ENCODE data around the gene EXOC5.
"Not testable (repeated sequence)": the region's sequence is repeated elsewhere in the genome, so short reads cannot be mapped to it uniquely, and the experiment has no call there.

Gene EXOC5

DNA sequence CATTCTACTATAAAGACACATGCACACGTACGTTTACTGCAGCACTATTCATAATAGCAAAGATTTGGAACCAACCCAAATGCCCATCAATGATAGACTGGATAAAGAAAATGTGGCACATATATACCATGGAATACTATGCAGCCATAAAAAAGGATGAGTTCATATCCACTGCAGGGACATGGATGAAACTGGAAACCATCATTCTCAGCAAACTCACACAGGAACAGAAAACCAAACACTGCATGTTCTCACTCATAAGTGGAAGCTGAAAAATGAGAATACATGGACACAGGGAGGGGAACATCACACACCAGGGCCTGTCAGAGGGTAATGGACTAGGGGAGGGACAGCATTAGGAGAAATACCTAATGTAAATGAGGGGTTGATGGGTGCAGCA is 10.5 kb downstream of the EXOC5 start:
- not testable (repeated sequence) for DNase-seq

DNA sequence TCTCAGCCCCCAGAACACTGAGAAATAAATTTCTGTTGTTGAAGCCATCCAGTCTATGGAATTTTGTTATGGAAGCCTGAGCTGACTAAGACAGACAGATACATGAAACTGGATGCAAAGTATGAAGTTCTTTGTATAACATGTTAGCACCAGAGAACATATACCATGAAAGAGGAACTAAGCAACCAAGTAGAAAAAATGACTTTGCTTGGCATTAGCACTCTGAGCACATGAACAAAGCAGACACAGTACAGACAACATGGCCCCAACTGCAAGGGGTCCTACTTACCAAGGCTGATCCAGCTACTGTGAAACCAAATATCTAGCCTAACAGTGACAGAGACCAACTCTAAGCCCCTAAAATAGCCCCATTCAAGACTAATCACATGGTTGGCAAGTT is 13.8 kb downstream of the EXOC5 start:
- DNase-seq = no peak

DNA sequence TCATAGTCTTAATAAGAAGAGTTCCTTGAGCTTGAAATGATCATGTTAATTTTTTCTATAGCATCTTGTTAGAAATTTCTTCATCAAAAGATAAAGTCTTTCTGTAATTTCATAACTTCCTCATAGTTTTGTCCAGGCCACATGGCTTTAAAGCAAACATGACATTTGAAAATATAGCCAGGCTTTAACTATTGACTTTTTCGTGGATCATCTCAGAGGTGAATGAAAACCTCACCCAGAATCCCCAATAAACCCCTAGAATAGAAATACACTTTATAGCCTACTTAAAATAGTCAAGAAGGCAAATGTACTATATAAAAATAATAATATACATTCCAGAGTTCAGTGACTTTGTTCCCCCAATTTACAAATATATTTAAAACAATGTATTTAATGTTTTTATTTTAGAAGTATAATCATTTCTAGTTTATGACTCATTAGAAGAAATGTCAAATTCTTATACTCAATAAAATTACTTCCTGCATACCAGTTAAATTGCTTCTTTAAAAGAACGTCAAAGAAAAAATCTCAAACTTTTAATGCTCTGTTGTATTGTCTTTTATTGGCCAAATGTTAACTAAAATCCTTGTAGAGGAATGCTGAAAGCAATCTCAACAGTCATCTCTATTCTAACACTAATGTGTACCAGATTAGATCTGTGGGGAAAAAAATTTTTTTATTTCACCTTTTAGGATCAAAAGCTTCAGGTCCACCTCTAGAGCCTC is 21.6 kb downstream of the EXOC5 start:
- peak; percentile 30 for DNase-seq

DNA sequence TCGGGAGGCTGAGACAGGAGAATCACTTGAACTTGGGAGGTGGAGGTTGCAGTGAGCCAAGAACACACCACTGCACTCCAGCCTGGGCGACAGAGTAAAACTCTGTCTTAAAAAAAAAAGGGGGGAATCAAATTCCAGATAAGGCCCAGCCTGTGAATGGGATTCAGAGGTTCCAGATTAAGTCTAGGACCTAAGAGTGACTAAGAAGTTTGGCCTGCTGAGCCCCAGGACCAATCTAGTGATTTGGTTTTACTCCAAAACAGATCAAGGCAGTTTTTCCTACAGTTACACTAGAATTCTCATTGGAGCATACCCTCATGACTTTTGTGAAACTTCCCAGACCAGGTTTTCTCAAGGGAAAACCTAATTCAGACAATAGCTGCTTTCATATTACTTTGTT is 22.8 kb downstream of the EXOC5 start:
- no peak for DNase-seq

DNA sequence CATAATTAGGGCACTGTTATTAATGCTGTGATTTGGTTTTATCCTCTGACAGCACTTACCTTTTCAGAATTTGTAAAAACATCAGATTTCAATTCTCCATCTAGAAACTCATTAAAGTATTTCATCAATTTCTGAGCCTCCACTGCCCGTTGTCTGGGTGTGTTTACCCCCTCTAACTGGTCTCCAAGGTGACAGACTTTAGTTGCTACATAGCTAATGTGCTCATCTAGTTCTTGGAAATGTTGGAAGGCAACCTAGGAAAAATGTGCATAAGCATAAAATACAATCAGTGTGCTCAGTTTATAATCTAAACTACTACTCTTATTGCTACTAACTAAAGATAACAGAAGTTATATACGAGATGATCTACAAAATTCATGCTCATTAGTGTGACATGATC is 24.6 kb downstream of the EXOC5 start:
- DNase-seq = no peak

DNA sequence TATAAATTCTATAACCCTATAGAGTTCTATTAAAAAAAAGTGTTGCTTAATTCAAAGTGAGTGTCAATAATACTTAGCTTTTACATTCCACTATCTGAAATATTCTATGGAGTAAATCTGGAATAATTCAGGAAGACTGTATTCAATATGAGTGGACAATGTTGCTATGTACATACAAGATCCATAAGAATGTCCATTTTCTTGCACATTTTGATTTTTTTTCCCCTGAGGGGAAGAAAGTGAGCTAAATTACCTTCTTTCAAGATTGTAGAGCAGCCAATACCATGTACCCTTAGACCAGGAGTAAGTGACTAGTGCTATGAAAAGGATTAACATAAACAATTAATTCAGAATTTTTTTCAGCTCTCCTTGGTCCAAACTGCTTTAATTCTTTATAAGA is 25.4 kb downstream of the EXOC5 start:
- no peak for DNase-seq

DNA sequence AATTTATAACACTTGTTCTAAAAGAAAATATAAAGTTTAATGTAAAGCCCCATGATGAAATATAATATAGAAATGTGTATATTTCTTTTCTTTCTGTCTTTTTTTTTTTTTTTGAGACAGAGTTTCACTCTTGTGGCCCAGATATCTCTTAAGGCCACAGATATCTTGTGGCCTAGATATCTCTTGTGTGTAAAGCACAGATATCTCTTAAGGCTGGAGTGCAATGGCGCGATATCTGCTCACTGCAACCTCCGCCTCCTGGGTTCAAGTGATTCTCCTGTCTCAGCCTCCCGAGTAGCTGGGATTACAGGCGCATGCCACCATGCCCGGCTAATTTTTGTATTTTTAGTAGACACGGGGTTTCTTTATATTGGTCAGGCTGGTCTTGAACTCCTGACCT is 28.6 kb downstream of the EXOC5 start:
- DNase-seq = not testable (repeated sequence)

DNA sequence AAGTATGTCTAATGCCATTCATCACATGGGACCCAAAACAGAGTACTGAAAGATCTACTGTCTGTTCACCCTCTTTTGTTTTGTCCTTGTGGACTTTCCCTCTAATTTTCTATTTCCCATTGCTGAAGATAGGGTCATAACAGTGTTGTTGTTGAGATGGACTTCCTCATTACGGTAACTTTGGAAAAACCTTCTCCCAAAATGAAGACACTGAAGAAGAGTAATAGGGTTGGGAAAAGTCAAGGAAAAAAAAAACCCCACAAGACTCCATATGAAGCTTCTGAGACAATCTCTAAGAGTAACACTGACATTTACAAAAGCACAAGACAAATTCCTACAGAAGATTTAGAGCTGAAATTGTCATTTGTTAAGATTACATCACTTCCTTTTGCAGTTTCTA is 36.7 kb downstream of the EXOC5 start:
- no peak for DNase-seq

DNA sequence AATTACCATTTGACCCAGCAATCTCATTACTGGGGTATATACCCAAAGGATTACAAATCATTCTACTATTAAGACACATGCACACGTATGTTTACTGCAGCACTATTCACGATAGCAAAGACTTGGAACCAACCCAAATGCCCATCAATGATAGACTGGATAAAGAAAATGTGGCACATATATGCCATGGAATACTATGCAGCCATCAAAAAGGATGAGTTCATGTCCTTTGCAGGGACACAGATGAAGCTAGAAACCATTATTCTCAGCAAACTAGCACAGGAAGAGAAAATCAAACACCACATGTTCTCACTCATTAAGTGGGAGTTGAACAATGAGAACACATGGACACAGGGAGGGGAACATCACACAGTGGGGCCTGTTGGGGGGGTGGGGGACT is 40.4 kb downstream of the EXOC5 start:
- not testable (repeated sequence) for DNase-seq

DNA sequence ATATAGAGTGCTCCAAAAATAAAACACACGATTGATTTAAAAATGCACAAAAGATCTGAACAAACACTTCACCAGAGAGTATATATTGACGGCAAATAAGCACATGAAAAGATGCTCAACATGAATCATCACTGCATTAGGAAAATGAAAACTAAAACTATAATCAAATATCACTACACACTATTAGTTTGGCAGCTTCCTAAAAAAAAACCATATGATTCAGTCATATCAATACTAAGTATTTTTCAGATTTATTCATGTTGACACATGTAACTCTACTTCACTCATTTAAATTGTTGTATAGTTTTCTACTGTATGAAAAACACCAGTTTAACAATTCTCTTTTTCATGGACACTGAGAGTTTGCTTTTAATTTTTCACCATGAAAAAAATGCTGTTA is 41.6 kb downstream of the EXOC5 start:
- no peak for DNase-seq

DNA sequence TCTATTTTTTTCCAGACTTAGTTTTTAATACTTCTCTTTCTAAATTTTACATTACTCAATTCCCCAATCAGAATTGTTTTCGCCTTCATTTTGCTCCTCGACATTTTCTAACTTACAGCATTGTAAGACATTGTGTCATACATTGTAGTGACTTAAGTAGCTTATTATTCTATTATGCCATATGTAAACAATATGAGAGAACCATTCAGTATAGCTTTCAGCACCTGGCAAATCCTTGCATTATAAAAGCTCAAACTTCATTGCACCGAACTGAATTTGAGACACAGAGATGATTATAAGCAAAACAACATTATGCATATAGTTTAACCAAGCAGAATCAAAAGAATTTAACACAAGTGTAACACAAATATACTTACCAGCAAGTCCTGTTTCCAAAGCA is 46.8 kb downstream of the EXOC5 start:
- DNase-seq = no peak

DNA sequence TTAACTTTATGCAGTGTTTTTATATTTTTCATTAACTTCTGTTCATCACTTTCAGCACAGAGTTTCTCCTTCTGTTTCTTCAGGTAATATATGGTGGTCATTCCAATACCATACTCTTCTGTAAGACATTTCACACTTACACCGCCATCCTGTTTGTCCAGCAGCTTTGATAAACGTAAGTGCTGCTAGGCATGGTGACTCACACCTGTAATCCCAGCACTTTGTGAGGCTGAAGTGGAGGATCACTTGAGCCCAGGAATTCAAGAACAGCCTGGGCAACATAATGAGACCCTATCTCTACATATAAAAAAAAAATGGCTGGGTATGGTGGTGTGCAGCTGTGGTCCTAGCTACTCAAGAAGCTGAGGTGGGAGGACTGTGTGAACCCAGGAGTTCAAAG is 55.8 kb downstream of the EXOC5 start:
- no peak for DNase-seq

DNA sequence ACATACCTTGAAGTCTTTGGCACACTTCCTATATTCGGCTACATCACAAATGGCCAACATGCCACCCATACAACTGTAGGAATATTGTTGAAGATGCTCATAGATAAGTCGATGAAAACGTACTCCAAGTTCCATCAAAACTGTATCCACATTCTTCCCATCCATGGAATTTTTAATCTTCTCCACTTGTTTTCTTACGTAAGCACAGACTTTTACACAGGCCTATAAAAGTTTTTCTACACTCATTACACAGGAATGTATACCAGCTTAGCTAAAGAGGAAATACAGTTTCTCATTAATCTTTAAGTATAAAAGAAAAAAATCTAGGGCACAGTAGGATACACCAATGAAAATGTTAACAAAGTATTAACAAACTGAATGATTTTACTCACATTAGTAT is 59.1 kb downstream of the EXOC5 start:
- DNase-seq = peak; percentile 62

DNA sequence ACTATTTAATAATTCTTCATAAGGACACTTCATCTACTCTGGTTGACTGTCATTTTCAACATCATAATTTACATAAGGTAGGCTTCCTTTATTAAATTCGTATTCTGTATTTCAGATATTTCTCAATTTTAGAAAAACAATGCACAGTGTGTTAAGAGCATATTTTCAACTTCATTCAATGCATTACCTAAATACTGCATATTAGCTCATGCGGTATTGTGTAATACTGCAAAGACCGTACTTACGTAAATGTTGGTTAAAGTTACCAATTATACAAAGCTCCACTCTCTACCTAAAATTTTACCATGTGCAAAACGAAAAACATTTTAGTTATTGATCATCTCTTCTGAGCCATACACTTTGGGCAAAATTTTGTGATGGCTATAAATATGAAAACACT is 62.8 kb downstream of the EXOC5 start:
- DNase-seq = no peak

DNA sequence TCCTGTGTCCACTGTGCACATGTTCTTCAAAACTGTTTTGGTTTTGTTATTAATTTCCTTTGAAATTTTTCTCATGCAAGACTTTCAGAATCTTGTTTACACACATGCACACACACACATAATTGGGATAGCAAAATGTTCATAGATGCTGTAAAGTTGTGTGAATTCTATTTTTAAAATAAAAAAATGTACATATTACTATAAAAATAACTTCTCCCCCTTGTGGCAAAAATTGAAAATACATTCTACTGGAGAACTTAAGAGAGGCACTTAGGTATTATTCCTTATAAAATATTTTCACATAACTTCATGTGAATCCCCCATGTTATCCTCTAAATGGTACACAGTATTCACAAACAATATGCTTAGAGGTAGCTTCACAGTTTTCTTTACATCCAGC is 66.0 kb downstream of the EXOC5 start:
- DNase-seq = not testable (repeated sequence)

DNA sequence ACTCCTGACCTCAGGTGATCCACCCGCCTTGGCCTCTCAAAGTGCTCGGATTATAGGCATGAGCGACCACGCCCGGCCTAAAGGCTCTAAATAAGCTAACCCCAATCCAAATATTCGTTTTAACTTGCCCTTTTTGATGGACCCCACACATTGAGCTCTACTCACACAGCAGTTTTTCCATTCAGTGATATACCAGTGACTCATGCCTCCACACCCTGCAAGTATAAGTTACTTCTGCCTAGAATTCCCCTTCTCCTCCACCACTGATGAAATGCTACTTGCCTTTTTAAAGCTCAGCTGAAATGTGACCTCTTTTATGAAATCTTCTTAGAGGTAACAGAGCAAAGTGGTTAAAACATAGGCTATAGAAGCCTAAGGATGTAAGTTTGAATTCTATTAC is 68.8 kb downstream of the EXOC5 start:
- peak; percentile 45 for DNase-seq

DNA sequence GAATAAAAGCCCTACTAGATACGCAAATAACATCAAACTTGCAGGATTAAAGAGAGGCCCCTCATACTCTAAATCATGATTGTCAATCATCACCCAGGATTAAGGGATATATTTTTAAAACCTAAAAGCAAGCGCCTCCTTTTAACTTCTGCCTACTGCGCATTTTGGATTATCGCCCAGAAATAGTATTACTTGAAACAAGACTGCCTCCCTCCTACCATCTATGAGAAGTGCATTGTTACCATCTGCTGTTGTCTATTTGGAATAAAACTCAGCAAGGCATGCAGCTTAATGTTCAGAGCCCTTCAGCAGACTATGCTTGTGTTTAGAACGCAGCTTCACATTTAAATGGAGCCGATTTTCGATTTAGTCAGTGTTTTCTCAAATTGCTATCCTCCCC is 79.6 kb downstream of the EXOC5 start:
- peak; percentile 28 for DNase-seq

DNA sequence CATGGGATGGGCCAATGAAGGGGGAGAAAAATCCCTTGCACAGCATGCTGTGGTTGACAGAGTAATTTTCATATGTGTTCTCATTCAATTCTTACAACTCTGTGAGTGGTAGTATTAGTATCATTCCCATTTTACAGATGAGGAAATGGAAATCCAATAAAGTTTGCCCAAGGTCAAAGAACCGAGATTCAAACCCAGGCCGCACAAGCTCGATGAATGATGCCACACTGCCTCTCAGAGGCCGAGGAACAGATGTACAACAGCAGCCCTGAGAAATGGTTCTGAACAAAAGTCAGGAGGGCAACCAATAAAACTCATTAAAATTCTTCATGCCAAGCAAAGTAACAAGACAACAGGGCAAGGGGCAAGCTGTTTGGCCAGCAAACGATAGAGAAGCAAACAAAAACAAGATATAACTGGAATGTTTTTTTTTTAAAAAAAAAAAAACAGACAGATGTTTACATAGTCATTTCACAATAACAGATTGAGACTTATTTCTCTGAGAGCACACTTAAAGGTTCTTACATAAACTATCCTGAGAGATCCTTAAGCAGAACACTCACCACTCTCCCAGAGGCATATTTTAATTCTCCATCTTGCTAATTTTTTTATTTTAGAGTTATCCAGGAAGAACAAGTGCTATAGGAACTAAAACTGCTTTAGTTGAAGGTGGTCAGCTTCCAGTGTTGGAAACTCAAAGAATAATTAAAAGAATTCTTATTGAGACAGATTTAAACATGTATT is 85.8 kb downstream of the EXOC5 start:
- peak; percentile 9 for DNase-seq

DNA sequence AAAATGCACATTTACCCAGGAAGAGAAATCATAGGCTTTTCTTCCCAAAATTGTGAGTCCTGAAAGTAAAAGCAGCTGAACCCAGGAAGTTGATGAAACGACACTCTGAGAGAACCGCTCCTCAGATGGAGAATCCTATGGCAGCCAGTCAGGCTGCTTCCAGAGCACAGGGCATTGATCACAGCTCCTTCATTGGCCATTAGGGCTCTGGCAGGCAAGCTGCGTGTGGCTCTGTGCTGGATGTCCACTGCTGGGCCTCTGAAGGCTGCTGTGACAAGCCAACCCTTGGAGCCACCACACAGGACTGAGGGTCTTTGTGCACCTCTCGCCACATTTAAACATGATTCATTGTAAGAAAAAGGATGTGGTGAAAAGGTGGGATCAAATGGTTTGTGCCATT is 89.4 kb downstream of the EXOC5 start:
- no peak for DNase-seq

DNA sequence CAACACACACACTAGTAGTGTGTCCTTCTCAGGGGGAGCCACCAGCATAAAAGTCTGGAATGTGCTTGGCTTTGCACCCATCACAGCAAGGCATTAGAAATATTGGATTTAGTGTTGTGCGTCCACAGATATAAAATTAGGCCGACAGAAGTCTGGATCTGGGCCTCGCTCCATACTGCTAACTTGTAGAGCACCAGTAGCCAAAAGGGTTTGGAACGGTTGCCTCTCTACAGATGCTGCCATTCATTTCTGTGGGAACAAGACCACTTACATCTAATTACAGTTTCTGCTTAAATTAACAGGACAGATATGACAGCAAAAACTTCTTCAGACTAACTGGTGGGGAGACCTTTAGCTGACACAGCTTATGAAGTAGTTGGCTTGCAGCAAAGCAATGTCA is 94.2 kb downstream of the EXOC5 start:
- no peak for DNase-seq

DNA sequence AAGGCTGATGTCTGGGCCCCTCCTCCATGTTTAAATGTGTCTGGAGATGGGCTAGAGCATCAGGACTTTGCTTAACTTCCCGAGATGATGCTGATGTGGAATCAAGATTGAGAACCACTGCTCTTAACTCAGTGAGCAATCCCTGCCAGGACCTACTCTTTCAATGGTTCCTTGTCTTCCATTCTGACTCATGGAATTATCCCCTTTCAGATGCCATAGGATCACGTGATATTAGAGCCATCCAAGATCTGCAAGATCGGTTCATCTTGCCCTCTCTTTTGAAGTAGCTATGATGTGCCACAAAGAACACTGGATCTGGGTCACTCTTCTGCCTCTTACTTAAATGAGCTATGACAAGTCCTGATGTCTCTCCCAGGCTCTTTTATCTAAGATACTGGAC is 96.8 kb downstream of the EXOC5 start:
- DNase-seq = no peak

DNA sequence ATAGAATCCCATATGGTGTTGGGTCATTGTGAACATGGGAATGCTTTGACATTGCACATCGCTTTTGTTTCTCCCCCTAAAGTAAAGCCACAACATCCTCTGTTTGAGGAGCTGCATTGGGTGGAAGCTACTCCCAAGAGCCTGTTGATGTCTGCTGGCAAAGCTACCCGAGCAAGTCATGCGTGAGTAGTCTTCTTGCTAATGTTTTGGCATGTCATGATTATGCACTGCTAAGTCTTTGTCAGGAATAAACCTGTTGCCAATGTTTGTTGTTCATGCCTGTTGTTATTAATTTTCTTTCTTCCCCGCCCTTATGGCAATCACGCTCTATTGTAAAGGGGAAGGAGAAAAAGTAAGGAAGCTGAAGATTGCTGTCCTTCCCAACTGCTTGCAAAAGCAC is 97.3 kb downstream of the EXOC5 start:
- DNase-seq = no peak

DNA sequence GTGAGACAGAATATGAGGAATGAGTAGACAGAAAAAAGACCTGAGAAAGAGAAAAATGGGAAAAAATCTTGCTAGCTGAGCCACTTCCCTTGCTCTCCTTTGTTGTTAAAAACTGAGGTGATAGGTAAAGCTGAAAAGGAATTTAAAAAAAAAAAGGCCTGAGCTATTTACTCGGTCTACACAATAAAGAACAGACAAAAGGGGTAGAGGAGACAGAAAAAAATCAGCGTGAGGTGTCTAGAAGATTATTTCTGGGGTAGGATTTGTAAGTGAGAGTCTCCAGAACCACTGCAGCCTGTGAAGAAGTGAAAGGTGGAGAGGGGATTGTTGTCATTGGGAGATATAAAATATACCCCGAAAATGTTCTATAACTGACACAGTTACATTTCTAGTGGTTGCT is 98.8 kb downstream of the EXOC5 start:
- DNase-seq = no peak

DNA sequence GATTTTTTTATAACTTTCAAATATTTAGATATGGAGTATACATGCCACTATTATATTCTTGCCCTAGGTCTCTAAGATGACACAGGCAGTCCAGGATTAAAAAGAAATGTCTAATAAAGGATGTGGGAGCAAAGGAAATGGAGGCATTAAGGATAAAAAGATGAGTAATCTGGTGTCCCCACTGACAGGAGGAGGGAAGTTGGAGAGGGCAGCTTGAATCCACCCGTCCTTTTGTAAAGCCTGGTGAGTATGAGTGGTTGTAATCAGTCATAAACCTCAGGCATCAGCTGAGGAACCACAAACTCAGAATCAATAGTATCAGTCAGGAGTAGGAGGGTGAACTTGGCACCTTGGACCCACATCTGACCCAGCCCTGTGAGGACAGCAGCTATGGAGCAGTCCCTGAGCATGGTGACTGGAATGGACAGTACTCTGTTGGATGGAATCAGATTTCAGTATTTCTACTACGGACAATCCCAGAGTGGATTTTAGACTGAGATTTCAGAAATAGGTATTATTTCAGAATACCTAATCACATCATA is 100.5 kb downstream of the EXOC5 start:
- no peak for DNase-seq
